IMR-90 (cell line): ENCODE measurements around the gene JPH3. TPM values are rescaled to one million over a fixed set of nuclear protein-coding genes. Genes with fewer than 3 reads are reported as not detected.

Experiments
- ATAC-seq: fragments of 200-7000 bp; cut with Tn5 transposase; 2 replicates; pipeline ENCODE4 v1.9.1; 2020; ENCODE audit warnings: low read depth, mild to moderate bottlenecking, moderate library complexity
- BruUV-seq: library from RNA; stranded (reverse); fragments of 400-500 nt; replicated peaks from 2 replicates; lab custom pipeline; 2021; lab: Mats Ljungman, UMichigan
- CTCF ChIA-PET: fragments of 300-600 bp; formaldehyde crosslinking; extraction: SDS; loops from one replicate; lab custom pipeline; 2021; ENCODE audit warnings: antibody characterized with exemption; lab: Yijun Ruan, JAX
- POLR2A ChIA-PET: fragments of 300-600 bp; sonication (Branson Sonifier 250); formaldehyde crosslinking; loops from one replicate; lab custom pipeline; 2022; ENCODE audit warnings: antibody characterized with exemption; ENCODE audit not compliant: unreplicated experiment; lab: Charles Lee
- DNase-seq: peaks from one replicate; pipeline ENCODE4 v3.0.0; 2013
- H2AFZ ChIP-seq: replicated peaks from 2 replicates; pipeline ENCODE3; 2013; ENCODE audit warnings: low read length, mild to moderate bottlenecking; ENCODE audit not compliant: poor library complexity
- H2AK5ac ChIP-seq: 2 replicates; pipeline ENCODE4 v1.6.1; 2013; ENCODE audit warnings: low read depth, low read length, inconsistent platforms
- H2AK9ac ChIP-seq: replicated peaks from 2 replicates; pipeline ENCODE3; 2013; ENCODE audit warnings: mild to moderate bottlenecking, low read depth, low read length, moderate library complexity; ENCODE audit not compliant: poor library complexity
- H2BK120ac ChIP-seq: 2 replicates; pipeline ENCODE4 v1.6.1; 2013; ENCODE audit warnings: low read depth, low read length, inconsistent platforms
- H2BK15ac ChIP-seq: 3 replicates; pipeline ENCODE4 v1.6.1; 2013; ENCODE audit warnings: low read depth, low read length, inconsistent platforms
- H2BK20ac ChIP-seq: 2 replicates; pipeline ENCODE4 v1.6.1; 2013; ENCODE audit warnings: low read depth, mild to moderate bottlenecking, inconsistent platforms, low read length, moderate library complexity
- H2BK5ac ChIP-seq: 2 replicates; pipeline ENCODE4 v1.6.1; 2013; ENCODE audit warnings: mild to moderate bottlenecking, low read depth, low read length, inconsistent platforms; ENCODE audit not compliant: poor library complexity, severe bottlenecking
- H3K14ac ChIP-seq: replicated peaks from 2 replicates; pipeline ENCODE4 v1.6.1; 2013; ENCODE audit warnings: low read depth, low read length, inconsistent platforms
- H3K18ac ChIP-seq: 2 replicates; pipeline ENCODE4 v1.6.1; 2013; ENCODE audit warnings: low read depth, low read length, control low read depth
- H3K23ac ChIP-seq: 2 replicates; pipeline ENCODE4 v1.6.1; 2013; ENCODE audit warnings: low read depth, low read length, inconsistent platforms
- H3K27ac ChIP-seq: 2 replicates; pipeline ENCODE4 v1.5.1; 2013; ENCODE audit warnings: mild to moderate bottlenecking, control low read depth, low read length; ENCODE audit not compliant: insufficient read depth
- H3K27me3 ChIP-seq: 2 replicates; pipeline ENCODE4 v1.6.1; 2013; ENCODE audit warnings: low read length; ENCODE audit not compliant: control insufficient read depth, insufficient read depth
- H3K36me3 ChIP-seq: 2 replicates; pipeline ENCODE4 v1.6.1; 2013; ENCODE audit warnings: low read length, mixed read lengths; ENCODE audit not compliant: control insufficient read depth, insufficient read depth
- H3K4ac ChIP-seq: 2 replicates; pipeline ENCODE4 v1.6.1; 2013; ENCODE audit warnings: low read depth, low read length, inconsistent platforms
- H3K4me1 ChIP-seq: 2 replicates; pipeline ENCODE4 v1.6.1; 2013; ENCODE audit warnings: low read length, mixed read lengths; ENCODE audit not compliant: control insufficient read depth, insufficient read depth
- H3K4me2 ChIP-seq: 2 replicates; pipeline ENCODE4 v1.6.1; 2013; ENCODE audit warnings: low read depth, mild to moderate bottlenecking, control low read depth, low read length, moderate library complexity
- H3K4me3 ChIP-seq: 2 replicates; pipeline ENCODE4 v1.5.1; 2013; ENCODE audit warnings: low read depth, mild to moderate bottlenecking, control low read depth, low read length, moderate library complexity; ENCODE audit not compliant: insufficient read depth
- H3K56ac ChIP-seq: 2 replicates; pipeline ENCODE4 v1.6.1; 2013; ENCODE audit warnings: low read length, inconsistent platforms; ENCODE audit not compliant: insufficient read depth; ENCODE audit errors: extremely low read depth
- H3K79me1 ChIP-seq, 2 experiments: 2 replicates each; pipeline ENCODE4 v1.6.1; 2013; ENCODE audit warnings: low read length in 2 of 2, inconsistent platforms in 1 of 2, low read depth in 1 of 2
- H3K9ac ChIP-seq: 2 replicates; pipeline ENCODE4 v1.6.1; 2013; ENCODE audit warnings: low read depth, low read length, control low read depth
- H3K9me1 ChIP-seq: 2 replicates; pipeline ENCODE4 v1.6.1; 2013; ENCODE audit warnings: low read length, inconsistent platforms; ENCODE audit not compliant: insufficient read depth
- H3K9me3 ChIP-seq: 2 replicates; pipeline ENCODE4 v1.6.1; 2013; ENCODE audit warnings: low read length; ENCODE audit not compliant: control insufficient read depth, insufficient read depth
- H4K20me1 ChIP-seq: 2 replicates; pipeline ENCODE4 v1.6.1; 2013; ENCODE audit warnings: low read length, inconsistent platforms; ENCODE audit not compliant: insufficient read depth
- H4K5ac ChIP-seq: 2 replicates; pipeline ENCODE4 v1.6.1; 2013; ENCODE audit warnings: mild to moderate bottlenecking, low read depth, low read length, control low read depth
- H4K8ac ChIP-seq, 2 experiments: 2 replicates each; pipeline ENCODE4 v1.6.1; 2013; ENCODE audit warnings: low read depth in 2 of 2, low read length in 2 of 2, control low read depth in 1 of 2, inconsistent platforms in 1 of 2
- H4K91ac ChIP-seq: 2 replicates; pipeline ENCODE4 v1.6.1; 2013; ENCODE audit warnings: low read depth, low read length, inconsistent platforms; ENCODE audit not compliant: insufficient read depth
- BHLHE40 ChIP-seq: fragments of 150-350 bp; IDR thresholded peaks from 2 replicates; pipeline ENCODE4 v1.6.1; 2016; ENCODE audit warnings: mild to moderate bottlenecking, low read depth, low read length
- CEBPB ChIP-seq: IDR thresholded peaks from 2 replicates; pipeline ENCODE4 v1.6.1; 2012; ENCODE audit warnings: low read depth, low read length, improper control_type of control experiment
- MAFK ChIP-seq: IDR thresholded peaks from 2 replicates; pipeline ENCODE4 v1.6.1; 2012; ENCODE audit warnings: low read depth, low read length, improper control_type of control experiment
- MAZ ChIP-seq: IDR thresholded peaks from 2 replicates; pipeline ENCODE4 v1.6.1; 2012; ENCODE audit warnings: low read depth, mild to moderate bottlenecking, low read length, improper control_type of control experiment, moderate library complexity, borderline replicate concordance
- MXI1 ChIP-seq: IDR thresholded peaks from 2 replicates; pipeline ENCODE4 v1.6.1; 2012; ENCODE audit warnings: low read depth, mild to moderate bottlenecking, low read length, moderate library complexity, borderline replicate concordance
- RCOR1 ChIP-seq: IDR thresholded peaks from 2 replicates; pipeline ENCODE4 v1.6.1; 2012; ENCODE audit warnings: mild to moderate bottlenecking, low read length, improper control_type of control experiment; ENCODE audit not compliant: insufficient replicate concordance
- WGBS, 2 experiments: methylation state at CpG; one replicate each; pipeline versions ENCODE4 v1.1.5 to v1.1.7; 2013; ENCODE audit warnings: missing lambda C conversion rate in 2 of 2; ENCODE audit not compliant: insufficient read length in 1 of 2; ENCODE audit errors: extremely low coverage in 2 of 2; 5-methylcytosine and 5-hydroxymethylcytosine counted together
- dilution Hi-C: fragments of 300-500 bp; cut with HindIII; formaldehyde crosslinking; loops from one replicate; pipeline ENCODE4 v1.14.3; 2018; ENCODE audit warnings: low sequenced_read_pairs; ENCODE audit not compliant: unreplicated experiment
- in situ Hi-C: fragments of 300-500 bp; cut with MboI; formaldehyde crosslinking; loops from 3 replicates; pipeline ENCODE4 v1.14.3; 2019; ENCODE audit warnings: low sequenced_read_pairs, inconsistent platforms, mixed read lengths
- intact Hi-C: fragments of 100-400 bp; cut with micrococcal nuclease; formaldehyde crosslinking; loops from 2 replicates; pipeline ENCODE4 v1.10.0; 2022
- polyA plus RNA-seq, 3 experiments: library from polyadenylated mRNA; depleted of rRNA; stranded (reverse); fragments of >200 nt; gene quantifications; 2 replicates each; pipeline ENCODE4 v1.2.3, GENCODE V29; 2012; ENCODE audit warnings: low replicate concordance in 1 of 3
- total RNA-seq: library from RNA; depleted of rRNA; stranded (reverse); fragments of >200 nt; gene quantifications from 2 replicates; pipeline ENCODE4 v1.2.3, GENCODE V29; 2012
- TF ChIP-seq, protein P1 (sequence below): fragments of 150-350 bp; IDR thresholded peaks from 2 replicates; pipeline ENCODE4 v1.6.1; 2017; ENCODE audit warnings: mild to moderate bottlenecking, antibody characterized with exemption, low read length, low read depth

The JPH3 gene
- total and polyA plus RNA-seq, 2 of the 4 experiments (the other 2 are of a cell fraction) = 0.03 TPM; not detected in 1

- Histone ChIP-seq H4K5ac (no peak overlapping the region), H2AK5ac (no peak overlapping the region), H3K56ac (no peak overlapping the region), H3K4me1 (no peaks in the 10 kb centered on the region), H3K4me2 (no peak overlapping the region), H2AK9ac (no peak overlapping the region), H3K4me3 (no peak overlapping the region), H2AFZ (no peak overlapping the region), H2BK120ac (no peak overlapping the region), H3K27ac (no peak overlapping the region), H3K79me1 (no peaks in the 10 kb centered on the region), H2BK15ac (no peak overlapping the region), H3K14ac (no peak overlapping the region), H3K9ac (no peak overlapping the region), H4K20me1 (no peaks in the 10 kb centered on the region; the same call in 1 of the 2 replicates), H4K91ac (no peak overlapping the region), H3K4ac (no peak overlapping the region), H3K9me1 (no peaks in the 10 kb centered on the region), H2BK20ac (no peak overlapping the region), H3K27me3 (peaks cover 43% of the 10 kb centered on the region), H4K8ac (no peak overlapping the region), H3K18ac (no peak overlapping the region), H3K36me3 (no peaks in the 10 kb centered on the region), H3K23ac (no peak overlapping the region), H2BK5ac (no peak overlapping the region), H3K9me3 (peaks cover 3% of the 10 kb centered on the region; the same call in 1 of the 2 replicates)
- WGBS, 2 experiments = 10% methylated on average over 2 of the region's 16 CpGs; no CpG with 5 or more reads in 1 of the 2 experiments
- TF ChIP-seq RCOR1 (peak; percentile 42), BHLHE40 (peak; percentile 42), CEBPB (no peak), MAZ (peak; percentile 38; the same call in 1 of the 2 replicates), MAFK (no peak), MXI1 (peak; percentile 48; the same call in 1 of the 2 replicates)
- TF ChIP-seq, protein P1, sequence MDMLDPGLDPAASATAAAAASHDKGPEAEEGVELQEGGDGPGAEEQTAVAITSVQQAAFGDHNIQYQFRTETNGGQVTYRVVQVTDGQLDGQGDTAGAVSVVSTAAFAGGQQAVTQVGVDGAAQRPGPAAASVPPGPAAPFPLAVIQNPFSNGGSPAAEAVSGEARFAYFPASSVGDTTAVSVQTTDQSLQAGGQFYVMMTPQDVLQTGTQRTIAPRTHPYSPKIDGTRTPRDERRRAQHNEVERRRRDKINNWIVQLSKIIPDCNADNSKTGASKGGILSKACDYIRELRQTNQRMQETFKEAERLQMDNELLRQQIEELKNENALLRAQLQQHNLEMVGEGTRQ = peak; percentile 17; the same call in 1 of the 2 replicates
- ChIA-PET CTCF (no interaction called here), POLR2A (no interaction called here)
- dilution Hi-C loops = no loop called here
- intact Hi-C loops = loop anchor here (1.0 kb wide), 1 partner anchor 53 kb away; no protein-coding TSS in a partner anchor
- BruUV-seq = no TSS peak
- in situ Hi-C loops = no loop called here
- ATAC-seq (peak; percentile 95), DNase-seq (peak; percentile 43)
These were observed 59.3 kb downstream of the JPH3 start for GRCh38 chr16:87661561-87661960.
